Measurements from ENCODE around the gene PLAC9. TPM values are rescaled to one million over a fixed set of nuclear protein-coding genes. Genes with fewer than 3 reads are reported as not detected.

Gene PLAC9
- polyA plus RNA-seq, 4 donors, result 12.6 to 43.2 (median 22.8) TPM

- no peak for DNase-seq (ENCODE audit: low read depth in 4 of 4, low spot score in 3 of 4)
Measured at GRCh38 chr10:80159166-80159873, 26.8 kb downstream of the PLAC9 start.

GRCh38 chr10:80160361-80161320 is 28.1 kb downstream of the PLAC9 start:
- no peak for DNase-seq (ENCODE audit: low read depth in 4 of 4, low spot score in 3 of 4)

GRCh38 chr10:80161321-80162083 is 29.0 kb downstream of the PLAC9 start:
- no peak for DNase-seq (ENCODE audit: low read depth in 4 of 4, low spot score in 3 of 4)

GRCh38 chr10:80163741-80164341 is 31.3 kb downstream of the PLAC9 start:
- DNase-seq (ENCODE audit: low read depth in 4 of 4, low spot score in 3 of 4), result no peak

- no peak for DNase-seq (ENCODE audit: low read depth in 4 of 4, low spot score in 3 of 4)
Measured at GRCh38 chr10:80164596-80164995, 32.1 kb downstream of the PLAC9 start.

- DNase-seq (ENCODE audit: low read depth in 4 of 4, low spot score in 3 of 4), result no peak
Measured at GRCh38 chr10:80165173-80165572, 32.6 kb downstream of the PLAC9 start.

GRCh38 chr10:80166581-80167470 is 34.3 kb downstream of the PLAC9 start:
- no peak for DNase-seq (ENCODE audit: low read depth in 4 of 4, low spot score in 3 of 4)

GRCh38 chr10:80167471-80168161 is 35.1 kb downstream of the PLAC9 start:
- DNase-seq (ENCODE audit: low read depth in 4 of 4, low spot score in 3 of 4), result no peak

- DNase-seq (ENCODE audit: low read depth in 4 of 4, low spot score in 3 of 4), result no peak
Measured at GRCh38 chr10:80168162-80168511, 35.6 kb downstream of the PLAC9 start.

- DNase-seq (ENCODE audit: low read depth in 4 of 4, low spot score in 3 of 4), result no peak
Measured at GRCh38 chr10:80168679-80169380, 36.3 kb downstream of the PLAC9 start.

- DNase-seq (ENCODE audit: low read depth in 4 of 4, low spot score in 3 of 4), result no peak
Measured at GRCh38 chr10:80170026-80170425, 37.5 kb downstream of the PLAC9 start.

- no peak for DNase-seq (ENCODE audit: low read depth in 4 of 4, low spot score in 3 of 4)
Measured at GRCh38 chr10:80170641-80171040, 38.1 kb downstream of the PLAC9 start.

- DNase-seq (ENCODE audit: low read depth in 4 of 4, low spot score in 3 of 4), result no peak
Measured at GRCh38 chr10:80171248-80171660, 38.7 kb downstream of the PLAC9 start.

- no peak for DNase-seq (ENCODE audit: low read depth in 4 of 4, low spot score in 3 of 4)
Measured at GRCh38 chr10:80172896-80173295, 40.4 kb downstream of the PLAC9 start.

GRCh38 chr10:80173466-80173865 is 40.9 kb downstream of the PLAC9 start:
- DNase-seq (ENCODE audit: low read depth in 4 of 4, low spot score in 3 of 4), result no peak

- DNase-seq (ENCODE audit: low read depth in 4 of 4, low spot score in 3 of 4), result no peak
Measured at GRCh38 chr10:80174641-80175395, 42.3 kb downstream of the PLAC9 start.

- no peak for DNase-seq (ENCODE audit: low read depth in 4 of 4, low spot score in 3 of 4)
Measured at GRCh38 chr10:80176526-80176925, 44.0 kb downstream of the PLAC9 start.

Measured in right renal pelvis (tissue), 4 donors.